HUES64 (cell line): Measurements from ENCODE around the gene ATP11B. TPM values are rescaled to one million over a fixed set of nuclear protein-coding genes. Genes with fewer than 3 reads are reported as not detected.

Source experiments
- H3K27ac ChIP-seq: 2 replicates; pipeline ENCODE4 v1.7.0; 2013; ENCODE audit warnings: low read depth, low read length, inconsistent platforms
- H3K27me3 ChIP-seq: 2 replicates; pipeline ENCODE4 v1.6.1; 2013; ENCODE audit warnings: mild to moderate bottlenecking, low read length; ENCODE audit not compliant: insufficient read depth
- H3K36me3 ChIP-seq: 2 replicates; pipeline ENCODE4 v1.6.1; 2013; ENCODE audit warnings: mild to moderate bottlenecking, low read length; ENCODE audit not compliant: insufficient read depth
- H3K4me1 ChIP-seq: 2 replicates; pipeline ENCODE4 v1.6.1; 2013; ENCODE audit warnings: mild to moderate bottlenecking, low read length, moderate library complexity; ENCODE audit not compliant: insufficient read depth
- H3K4me3 ChIP-seq: 2 replicates; pipeline ENCODE4 v1.5.1; 2013; ENCODE audit warnings: mild to moderate bottlenecking, low read length, moderate library complexity
- H3K9ac ChIP-seq: 2 replicates; pipeline ENCODE4 v1.6.1; 2013; ENCODE audit warnings: mild to moderate bottlenecking, low read depth, low read length
- H3K9me3 ChIP-seq: 2 replicates; pipeline ENCODE4 v1.6.1; 2013; ENCODE audit warnings: low read depth, low read length; ENCODE audit not compliant: insufficient read depth
- WGBS: fragments of 150-250, 120-280 bp; methylation state at CpG from one replicate; pipeline ENCODE4 v1.1.7; 2013; ENCODE audit warnings: missing lambda C conversion rate; 5-methylcytosine and 5-hydroxymethylcytosine counted together
- polyA plus RNA-seq, 2 experiments: library from polyadenylated mRNA; stranded (reverse); fragments of 50-300 nt; gene quantifications; one replicate each; pipeline ENCODE4 v1.2.3, GENCODE V29; 2013

ATP11B gene
- polyA plus RNA-seq (2013, experiment 1 of 2) = 8.9 TPM
- 13.2 TPM for polyA plus RNA-seq (2013, experiment 2 of 2)

DNA sequence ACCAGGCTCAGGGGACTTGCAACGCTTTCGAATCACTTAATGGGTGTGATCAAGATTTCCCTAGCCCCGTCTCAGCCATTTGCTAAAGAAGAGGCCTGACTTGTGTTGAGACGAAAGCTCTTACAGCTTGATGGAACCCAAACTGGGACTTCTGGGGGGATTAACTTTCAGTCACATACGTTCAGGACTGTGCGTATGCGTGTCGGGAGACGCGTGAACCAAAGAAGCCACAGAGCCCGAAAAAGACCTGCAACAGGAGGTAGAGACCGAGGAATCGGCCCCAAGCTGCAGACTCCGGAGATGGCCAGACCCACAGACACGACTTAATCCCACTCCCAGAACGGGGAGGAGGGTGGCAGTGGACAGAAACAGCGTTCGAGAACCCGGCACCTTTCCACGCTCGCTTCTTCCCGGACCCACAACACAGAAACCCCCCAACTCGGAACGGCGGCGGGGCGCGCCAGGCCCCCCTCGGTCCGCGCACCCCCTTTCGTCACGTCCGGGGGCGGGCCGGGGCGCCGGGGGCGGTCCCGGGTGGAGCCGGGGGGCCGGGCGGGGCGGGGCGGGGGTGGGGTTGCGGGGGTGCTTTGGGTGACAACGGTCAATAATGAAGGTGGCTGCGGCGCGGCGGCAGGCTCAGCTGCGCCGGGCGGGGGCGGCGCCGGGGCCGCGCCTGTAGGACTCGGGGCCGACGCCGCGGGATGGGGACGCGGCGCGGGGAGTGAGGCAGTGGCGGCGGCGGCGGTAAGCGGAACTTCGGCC lies at the start of gene ATP11B:
Gene ATP11B, plus strand, starts transcription at position 604 of the 762 bp plus-strand sequence. CDS start 256 bp downstream, outside the sequence.
- Histone ChIP-seq H3K27ac (peak within 1 kb of the TSS; percentile 20; the same call in 1 of the 2 replicates), H3K9ac (peak within 1 kb of the TSS; percentile 79), H3K36me3 (no peaks in the 10 kb centered on the region), H3K9me3 (no peaks in the 10 kb centered on the region), H3K4me1 (peaks cover 9% of the 10 kb centered on the region), H3K4me3 (peak within 1 kb of the TSS; percentile 91), H3K27me3 (peaks cover 21% of the 10 kb centered on the region)
- WGBS = under 1% methylated on average over 62 of the region's 74 CpGs

DNA sequence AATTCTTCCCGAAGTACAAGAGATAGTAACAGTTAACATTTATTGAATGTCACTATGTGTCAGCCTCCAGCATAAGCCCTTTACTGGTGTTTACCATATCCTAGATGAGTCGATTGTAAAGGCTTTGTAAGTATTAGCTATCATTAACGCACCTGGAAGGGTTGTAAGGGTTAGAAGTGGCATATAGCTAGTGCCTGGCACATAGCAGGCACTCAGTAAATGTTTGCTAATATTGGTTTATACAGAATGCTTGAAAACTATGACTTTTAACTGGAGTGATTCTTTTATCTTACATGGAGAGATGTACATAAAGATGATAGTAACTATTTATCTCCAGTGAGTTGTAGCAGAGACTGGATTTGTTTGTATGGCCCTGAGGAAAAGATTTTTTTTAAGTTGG lies 46.3 kb upstream of the ATP11B start:
- Histone ChIP-seq H3K36me3 (no peaks in the 10 kb centered on the region), H3K9me3 (no peaks in the 10 kb centered on the region), H3K27me3 (no peaks in the 10 kb centered on the region), H3K9ac (no peak overlapping the region), H3K4me1 (no peaks in the 10 kb centered on the region), H3K4me3 (no peak overlapping the region), H3K27ac (no peak overlapping the region)
- WGBS = 59% methylated on average over 3 of the region's 3 CpGs

DNA sequence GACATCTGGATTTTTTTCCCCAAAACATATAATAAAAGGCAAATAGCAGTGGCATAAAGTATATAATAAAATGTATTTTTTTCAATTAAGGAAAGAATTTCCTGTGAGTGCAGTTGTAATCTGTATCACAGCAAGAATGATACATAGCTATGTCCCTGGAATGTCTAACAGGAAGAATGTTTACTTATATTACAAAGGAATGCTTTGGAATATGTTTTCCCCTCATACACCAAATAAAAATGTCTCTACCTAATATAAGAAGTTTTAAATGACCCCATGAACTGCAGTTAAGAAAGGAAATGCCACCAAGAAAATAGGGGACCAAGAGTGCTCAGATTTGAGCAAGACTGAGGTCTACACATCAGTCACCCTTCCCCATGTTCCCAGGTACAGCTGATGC lies 38.0 kb upstream of the ATP11B start:
- H3K36me3 ChIP-seq = no peaks in the 10 kb centered on the region
- no peaks in the 10 kb centered on the region for H3K27me3 ChIP-seq
- H3K4me3 ChIP-seq = no peak overlapping the region
- no peaks in the 10 kb centered on the region for H3K9me3 ChIP-seq
- no peak overlapping the region for H3K9ac ChIP-seq
- H3K4me1 ChIP-seq = no peaks in the 10 kb centered on the region
- H3K27ac ChIP-seq = no peak overlapping the region

DNA sequence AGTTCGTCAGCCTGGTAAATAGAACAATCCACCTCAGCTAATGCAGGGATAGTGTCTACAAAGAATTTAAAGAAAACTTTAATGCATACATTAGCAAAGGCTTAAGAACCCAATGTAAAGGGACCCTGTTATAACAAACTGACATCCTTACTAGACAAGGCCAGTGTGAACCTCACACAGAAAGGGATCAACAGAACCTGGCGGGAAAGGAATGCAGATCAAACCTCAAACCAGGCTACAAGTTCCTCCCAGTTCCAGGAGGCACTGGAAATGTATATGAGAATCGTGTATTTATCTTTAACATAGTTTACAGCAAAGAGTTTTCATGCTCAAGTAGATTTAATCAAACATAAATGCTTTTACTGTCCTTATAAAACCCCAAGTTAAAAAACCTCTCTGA lies 37.6 kb upstream of the ATP11B start:
- Histone ChIP-seq H3K27ac (no peak overlapping the region), H3K4me3 (no peak overlapping the region), H3K9ac (no peak overlapping the region), H3K9me3 (no peaks in the 10 kb centered on the region), H3K36me3 (no peaks in the 10 kb centered on the region), H3K4me1 (no peaks in the 10 kb centered on the region), H3K27me3 (no peaks in the 10 kb centered on the region)
- WGBS = 95% methylated on average over 2 of the region's 3 CpGs

DNA sequence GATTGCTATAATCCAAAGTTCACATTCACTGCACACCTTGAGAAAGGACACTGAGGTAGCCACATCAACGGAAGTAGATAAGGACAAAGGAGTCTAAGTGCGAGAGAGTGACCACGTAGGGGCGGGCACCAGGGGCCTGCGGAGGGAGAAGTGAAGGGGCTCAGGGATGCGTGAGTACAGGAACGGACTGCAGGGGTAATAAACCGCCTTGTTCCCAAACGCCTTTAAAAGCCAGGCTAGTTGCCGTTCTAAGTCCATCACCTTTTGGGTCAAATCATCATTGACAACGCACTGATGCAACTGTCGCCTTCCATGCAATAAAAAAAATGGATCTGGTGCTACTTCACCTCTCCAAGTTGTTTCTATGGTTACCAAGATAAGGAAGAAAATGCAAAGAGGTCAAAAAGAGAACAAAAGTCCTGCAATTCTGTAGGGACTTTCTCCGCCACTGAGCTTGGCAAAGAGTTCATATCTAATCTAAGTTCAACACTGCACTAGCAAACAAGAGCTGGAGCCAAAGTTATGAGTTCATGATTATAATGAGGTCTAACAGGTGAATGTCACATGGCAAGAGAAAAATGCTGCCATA lies 32.6 kb upstream of the ATP11B start:
- Histone ChIP-seq H3K9ac (no peak overlapping the region), H3K36me3 (no peaks in the 10 kb centered on the region), H3K9me3 (no peaks in the 10 kb centered on the region), H3K4me3 (no peak overlapping the region), H3K27ac (no peak overlapping the region), H3K27me3 (no peaks in the 10 kb centered on the region), H3K4me1 (no peaks in the 10 kb centered on the region)
- WGBS = 86% methylated on average over 13 of the region's 13 CpGs

DNA sequence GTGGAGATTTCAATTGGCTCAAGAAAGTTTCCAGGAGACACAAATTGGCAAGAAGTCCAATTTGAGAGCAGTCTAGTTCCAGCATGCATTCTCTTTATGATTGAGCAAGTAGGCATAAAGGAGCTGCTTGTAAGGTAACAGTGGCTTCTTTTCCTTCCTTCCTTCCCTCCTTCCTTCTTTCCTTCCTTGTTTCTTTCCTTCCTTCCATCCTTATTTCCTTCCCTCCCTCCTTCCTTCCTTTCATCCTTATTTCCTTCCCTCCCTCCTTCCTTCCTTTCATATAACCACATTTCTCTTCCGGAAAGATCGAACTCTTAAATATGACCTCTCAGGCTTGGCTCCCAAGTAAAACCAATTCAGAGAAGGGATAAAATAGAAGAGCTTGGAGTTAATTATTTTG lies 29.4 kb upstream of the ATP11B start:
- 71% methylated on average over 2 of the region's 2 CpGs for WGBS
- no peaks in the 10 kb centered on the region for H3K9me3 ChIP-seq
- no peak overlapping the region for H3K9ac ChIP-seq
- H3K27me3 ChIP-seq = no peaks in the 10 kb centered on the region
- no peaks in the 10 kb centered on the region for H3K4me1 ChIP-seq
- no peaks in the 10 kb centered on the region for H3K36me3 ChIP-seq
- H3K27ac ChIP-seq = no peak overlapping the region
- H3K4me3 ChIP-seq = no peak overlapping the region

DNA sequence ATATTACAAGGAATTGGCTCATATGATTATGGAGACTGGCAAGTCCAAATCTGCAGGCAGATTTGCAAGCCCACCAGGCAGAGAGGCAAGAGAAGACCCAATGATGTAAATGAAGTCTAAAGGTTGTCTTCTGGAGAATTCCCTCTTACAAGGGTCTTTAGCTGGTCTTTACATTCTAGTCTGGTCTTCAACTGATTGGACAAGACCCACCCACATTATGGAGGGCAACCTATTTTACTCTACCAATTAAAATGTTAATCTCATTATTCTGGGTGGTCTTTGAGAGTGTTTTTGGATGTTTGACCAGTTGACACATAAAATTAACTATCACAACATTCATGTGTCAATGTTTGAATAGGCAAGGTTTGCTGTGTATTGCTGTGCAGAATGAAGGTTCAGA lies 28.0 kb upstream of the ATP11B start:
- no peaks in the 10 kb centered on the region for H3K4me1 ChIP-seq
- H3K36me3 ChIP-seq = no peaks in the 10 kb centered on the region
- H3K9ac ChIP-seq = no peak overlapping the region
- no peak overlapping the region for H3K27ac ChIP-seq
- H3K4me3 ChIP-seq = no peak overlapping the region
- H3K27me3 ChIP-seq = no peaks in the 10 kb centered on the region
- H3K9me3 ChIP-seq = no peaks in the 10 kb centered on the region

DNA sequence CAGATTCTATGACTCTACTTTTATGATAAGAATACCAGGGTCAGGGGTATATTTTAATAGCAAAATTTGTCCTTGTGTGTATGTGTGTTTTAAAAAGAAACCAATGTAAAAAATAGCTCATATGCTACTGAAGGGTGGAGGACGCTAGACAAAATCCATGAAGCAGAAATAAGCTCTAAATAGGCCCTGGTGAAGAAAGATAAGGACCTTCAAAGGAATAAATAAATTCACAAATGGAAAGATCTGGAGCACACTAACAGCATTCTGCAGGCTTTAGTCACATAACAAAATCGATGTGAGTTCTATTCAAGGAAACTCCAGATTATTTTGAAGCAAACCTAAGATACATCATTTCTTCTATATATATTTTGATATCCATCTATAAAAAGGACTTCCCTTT lies 27.2 kb upstream of the ATP11B start:
- Histone ChIP-seq H3K27ac (no peak overlapping the region), H3K9ac (no peak overlapping the region), H3K4me1 (no peaks in the 10 kb centered on the region), H3K27me3 (no peaks in the 10 kb centered on the region), H3K4me3 (no peak overlapping the region), H3K9me3 (no peaks in the 10 kb centered on the region), H3K36me3 (no peaks in the 10 kb centered on the region)
- WGBS = 88% methylated on average over 2 of the region's 2 CpGs

DNA sequence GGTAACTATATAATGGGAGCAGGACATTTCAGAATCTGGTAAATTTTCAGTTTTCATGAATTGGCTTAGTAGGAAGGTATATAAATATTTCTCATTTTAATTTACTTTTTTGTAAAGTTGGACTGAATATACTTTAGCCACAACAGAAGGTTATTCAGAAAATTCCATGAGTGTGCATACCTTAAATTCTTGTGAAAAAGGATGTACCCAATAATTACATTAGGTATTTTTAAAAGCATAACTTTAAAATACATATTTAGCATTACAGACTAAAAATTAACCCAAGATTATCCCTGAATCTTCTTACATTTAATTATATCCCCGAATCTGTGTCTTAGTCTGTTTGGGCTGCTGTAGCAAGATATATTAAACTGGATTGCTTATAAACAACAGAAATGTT lies 24.9 kb upstream of the ATP11B start:
- no CpG with 5 or more reads among the region's 1 CpG for WGBS
- Histone ChIP-seq H3K9ac (no peak overlapping the region), H3K36me3 (no peaks in the 10 kb centered on the region), H3K27me3 (no peaks in the 10 kb centered on the region), H3K27ac (no peak overlapping the region), H3K4me3 (no peak overlapping the region), H3K4me1 (no peaks in the 10 kb centered on the region), H3K9me3 (no peaks in the 10 kb centered on the region)

DNA sequence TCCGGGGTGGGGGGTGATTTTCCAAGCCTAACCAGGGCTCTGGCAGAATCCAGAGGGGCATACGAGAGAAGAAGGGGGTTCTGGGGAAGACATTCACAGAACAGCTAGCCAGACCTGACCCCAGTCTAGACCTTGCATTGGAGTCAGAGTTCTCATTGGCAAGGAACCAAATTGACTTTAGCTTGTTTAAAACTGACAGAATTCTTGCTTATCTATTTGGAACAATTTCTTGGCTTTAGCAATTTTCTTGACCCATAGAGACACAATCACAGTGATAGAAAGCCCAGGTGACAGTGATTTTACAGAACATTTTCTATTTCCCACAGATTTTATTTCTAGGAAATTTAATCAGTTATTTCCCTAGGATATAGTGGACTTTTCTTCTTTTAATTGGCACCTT lies 23.6 kb upstream of the ATP11B start:
- H3K27me3 ChIP-seq = no peaks in the 10 kb centered on the region
- H3K4me1 ChIP-seq = no peaks in the 10 kb centered on the region
- WGBS = 87% methylated on average over 2 of the region's 2 CpGs
- H3K9me3 ChIP-seq = no peaks in the 10 kb centered on the region
- H3K4me3 ChIP-seq = no peak overlapping the region
- H3K9ac ChIP-seq = no peak overlapping the region
- no peaks in the 10 kb centered on the region for H3K36me3 ChIP-seq
- H3K27ac ChIP-seq = no peak overlapping the region

DNA sequence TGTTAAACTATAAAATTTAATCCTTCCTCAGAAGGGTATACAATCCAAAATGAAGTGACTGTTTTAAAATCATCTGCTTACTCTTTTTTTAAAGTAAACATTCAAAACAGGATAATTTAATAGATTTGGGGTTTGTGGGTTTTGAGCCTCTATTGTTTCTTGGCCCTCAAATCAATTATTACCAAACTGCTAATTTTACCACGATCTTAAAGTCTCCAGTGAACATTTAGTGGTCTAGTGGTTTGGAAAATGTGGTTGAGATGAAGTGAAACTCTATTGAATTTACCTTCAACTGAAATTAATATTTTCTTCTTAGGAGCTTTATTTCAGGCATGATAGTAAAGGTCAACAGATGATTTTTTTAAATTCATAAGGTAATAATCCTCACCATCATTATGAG lies 11.2 kb upstream of the ATP11B start:
- Histone ChIP-seq H3K9ac (no peak overlapping the region), H3K27me3 (no peaks in the 10 kb centered on the region; the same call in 1 of the 2 replicates), H3K4me1 (no peaks in the 10 kb centered on the region), H3K27ac (no peak overlapping the region), H3K36me3 (no peaks in the 10 kb centered on the region), H3K4me3 (no peak overlapping the region), H3K9me3 (no peaks in the 10 kb centered on the region)
- no CpG with 5 or more reads among the region's 1 CpG for WGBS
